Stimulated activated CD4-positive, alpha-beta T cell treated with anti-CD3 and anti-CD28 coated beads, Interleukin-1b, Interleukin-23, amount 100 ng/mL, for 1 hour (primary cell): ENCODE measurements around the gene MAP2K5.
"Not testable (repeated sequence)": the region's sequence is repeated elsewhere in the genome, so short reads cannot be mapped to it uniquely, and the experiment has no call there.

Source experiments
- DNase-seq, 2 donors: peaks; one replicate each; pipeline ENCODE4 v3.0.0-alpha.2; 2020; ENCODE audit warnings: low read depth in 2 of 2

The MAP2K5 gene

GRCh38 chr15:67672834-67673233 is 130.3 kb downstream of the MAP2K5 start:
- not testable (repeated sequence) for DNase-seq

- DNase-seq: no peak
Observed at GRCh38 chr15:67674983-67675382, 132.5 kb downstream of the MAP2K5 start.

GRCh38 chr15:67678089-67678488 is 135.6 kb downstream of the MAP2K5 start:
- no peak for DNase-seq

GRCh38 chr15:67678993-67679392 is 136.5 kb downstream of the MAP2K5 start:
- DNase-seq: no peak

GRCh38 chr15:67680641-67681040 is 138.1 kb downstream of the MAP2K5 start:
- no peak for DNase-seq

- DNase-seq: no peak
Observed at GRCh38 chr15:67685008-67685599, 142.6 kb downstream of the MAP2K5 start.

- DNase-seq: no peak
Observed at GRCh38 chr15:67685716-67686115, 143.2 kb downstream of the MAP2K5 start.

- no peak for DNase-seq
Observed at GRCh38 chr15:67690936-67691335, 148.4 kb downstream of the MAP2K5 start.

- no peak for DNase-seq
Observed at GRCh38 chr15:67691450-67691849, 148.9 kb downstream of the MAP2K5 start.

- DNase-seq: no peak
Observed at GRCh38 chr15:67692573-67692972, 150.1 kb downstream of the MAP2K5 start.

GRCh38 chr15:67696087-67696486 is 153.6 kb downstream of the MAP2K5 start:
- DNase-seq: no peak

GRCh38 chr15:67700023-67700422 is 157.5 kb downstream of the MAP2K5 start:
- no peak for DNase-seq

- no peak for DNase-seq
Observed at GRCh38 chr15:67701669-67702068, 159.2 kb downstream of the MAP2K5 start.

- no peak for DNase-seq
Observed at GRCh38 chr15:67707520-67708283, 165.2 kb downstream of the MAP2K5 start.

- no peak for DNase-seq
Observed at GRCh38 chr15:67708500-67708899, 166.0 kb downstream of the MAP2K5 start.

GRCh38 chr15:67715170-67715569 is 172.7 kb downstream of the MAP2K5 start:
- no peak for DNase-seq

GRCh38 chr15:67716171-67716570 is 173.7 kb downstream of the MAP2K5 start:
- no peak for DNase-seq

GRCh38 chr15:67717776-67718175 is 175.3 kb downstream of the MAP2K5 start:
- DNase-seq: no peak

GRCh38 chr15:67719330-67719959 is 176.9 kb downstream of the MAP2K5 start:
- DNase-seq: no peak

- no peak for DNase-seq
Observed at GRCh38 chr15:67720556-67721175, 178.2 kb downstream of the MAP2K5 start.

- DNase-seq: no peak
Observed at GRCh38 chr15:67722030-67722817, 179.7 kb downstream of the MAP2K5 start.
